ENCODE results near the gene SKAP2. TPM values are rescaled to one million over a fixed set of nuclear protein-coding genes. Genes with fewer than 3 reads are reported as not detected.

The SKAP2 gene
- polyA plus RNA-seq, 1 experiment, result 2.7 TPM

DNA sequence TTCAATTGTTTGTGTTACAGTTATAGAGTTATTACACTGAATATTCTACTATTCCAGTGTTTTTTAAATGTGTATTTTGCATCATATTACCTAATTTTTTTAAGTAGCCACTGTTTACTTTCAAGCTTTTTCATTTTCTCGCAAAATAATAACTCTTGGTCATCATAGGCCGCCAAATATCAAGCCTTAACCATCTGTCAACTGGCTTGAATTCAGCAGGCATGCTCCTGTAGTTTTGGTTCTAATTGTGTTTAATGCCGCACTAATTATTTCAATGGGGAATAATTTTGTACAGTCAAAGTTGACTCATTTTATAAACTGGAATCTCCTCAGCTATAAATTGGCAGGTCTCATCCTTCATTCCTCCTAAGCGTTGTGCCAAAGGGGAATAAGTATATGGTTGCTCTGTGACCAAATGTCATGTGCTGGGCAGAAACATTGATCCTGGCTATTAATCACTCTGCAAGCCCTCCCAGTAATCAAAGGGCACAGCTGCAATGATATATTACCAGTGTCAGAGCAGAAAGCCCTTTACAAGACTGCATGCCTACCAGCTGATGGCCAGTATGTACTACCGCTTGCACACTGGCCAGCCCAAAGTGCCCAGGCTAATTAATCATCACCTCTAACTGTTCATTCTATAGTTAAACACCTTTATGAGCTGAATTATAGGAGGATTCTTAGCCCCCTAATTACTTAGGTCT lies 74.8 kb downstream of the SKAP2 start:
- ChIA-PET CTCF (no interaction called here), POLR2A (no interaction called here)
- DNase-seq (ENCODE audit: low read depth), result no peak

GRCh38 chr7:26787701-26788100 lies 76.7 kb downstream of the SKAP2 start:
- ChIA-PET POLR2A (no interaction called here), CTCF (interaction anchor here (0.6 to 1.5 kb wide), 2 partner anchors 18 to 96 kb away, joined by 3 read pairs; no protein-coding TSS in a partner anchor)
- no peaks in the 10 kb centered on the region for H3K27me3 ChIP-seq (ENCODE audit: control insufficient read depth, insufficient read depth, low read length)
- no peak for TF ChIP-seq CTCF (IDR thresholded peaks at IDR 0.05; ENCODE audit: insufficient read depth, low read depth, low read length)
- no peak overlapping the region for H3K4me3 ChIP-seq (ENCODE audit: low read depth, low read length)
- no peaks in the 10 kb centered on the region for H3K36me3 ChIP-seq (ENCODE audit: control insufficient read depth, insufficient read depth, low read length)
- DNase-seq (ENCODE audit: low read depth), result no peak

More for the DNA sequence above, 74.8 kb downstream of the SKAP2 start:
- TF ChIP-seq CTCF (IDR thresholded peaks at IDR 0.05; ENCODE audit: insufficient read depth, low read depth, low read length), result no peak
- Histone ChIP-seq H3K36me3 (ENCODE audit: control insufficient read depth, insufficient read depth, low read length) (no peaks in the 10 kb centered on the region), H3K4me3 (ENCODE audit: low read depth, low read length) (no peak overlapping the region), H3K27me3 (ENCODE audit: control insufficient read depth, insufficient read depth, low read length) (no peaks in the 10 kb centered on the region)

DNA sequence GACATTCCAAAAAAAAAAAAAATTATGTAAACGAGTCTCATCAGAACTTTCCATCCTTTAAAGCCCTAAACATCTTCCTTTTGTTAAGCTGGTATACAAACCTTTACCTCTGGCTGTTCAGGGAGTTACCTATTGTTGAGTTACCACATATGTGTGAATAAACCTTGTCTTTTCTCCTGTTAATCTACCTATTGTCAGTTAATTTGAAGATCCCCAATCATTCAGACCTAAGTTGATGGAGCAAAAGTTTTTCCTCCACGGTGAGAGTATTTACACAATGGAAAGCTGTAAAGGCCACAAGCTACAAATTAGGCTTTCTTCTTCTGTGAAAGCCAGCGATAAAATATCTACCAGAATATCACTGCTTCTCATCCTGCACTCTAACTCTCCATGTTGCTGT lies 80.3 kb downstream of the SKAP2 start:
- ChIA-PET POLR2A (no interaction called here), CTCF (no interaction called here)
- H3K4me3 ChIP-seq (ENCODE audit: low read depth, low read length), result no peak overlapping the region
- no peak for TF ChIP-seq CTCF (IDR thresholded peaks at IDR 0.05; ENCODE audit: insufficient read depth, low read depth, low read length)
- H3K27me3 ChIP-seq (ENCODE audit: control insufficient read depth, insufficient read depth, low read length), result no peaks in the 10 kb centered on the region
- no peaks in the 10 kb centered on the region for H3K36me3 ChIP-seq (ENCODE audit: control insufficient read depth, insufficient read depth, low read length)
- no peak for DNase-seq (ENCODE audit: low read depth)

DNA sequence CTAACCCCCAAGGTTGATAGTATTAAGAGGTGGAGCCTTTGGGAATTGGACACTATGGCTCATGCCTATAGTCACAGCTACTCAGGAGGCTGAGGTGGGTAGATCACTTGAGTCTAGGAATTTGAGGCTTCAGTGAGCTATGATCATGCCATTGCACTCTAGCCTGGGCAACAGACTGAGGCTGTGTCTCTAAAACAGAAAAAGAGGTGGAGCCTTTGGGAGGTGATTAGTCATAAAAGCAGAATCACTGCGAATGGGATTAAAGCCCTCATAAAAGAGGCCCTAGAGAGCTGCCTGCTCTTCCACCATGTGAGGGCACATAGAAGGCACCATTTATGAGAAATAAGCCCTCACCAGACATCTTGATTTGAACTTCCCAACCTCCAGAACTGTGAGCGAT lies 81.9 kb downstream of the SKAP2 start:
- H3K4me3 ChIP-seq (ENCODE audit: low read depth, low read length), result no peak overlapping the region
- no peaks in the 10 kb centered on the region for H3K27me3 ChIP-seq (ENCODE audit: control insufficient read depth, insufficient read depth, low read length)
- ChIA-PET CTCF (no interaction called here), POLR2A (no interaction called here)
- DNase-seq (ENCODE audit: low read depth), result no peak
- TF ChIP-seq CTCF (IDR thresholded peaks at IDR 0.05; ENCODE audit: insufficient read depth, low read depth, low read length), result no peak
- no peaks in the 10 kb centered on the region for H3K36me3 ChIP-seq (ENCODE audit: control insufficient read depth, insufficient read depth, low read length)

GRCh38 chr7:26779978-26780595 lies 84.3 kb downstream of the SKAP2 start:
- Histone ChIP-seq H3K27me3 (ENCODE audit: control insufficient read depth, insufficient read depth, low read length) (no peaks in the 10 kb centered on the region), H3K4me3 (ENCODE audit: low read depth, low read length) (no peak overlapping the region), H3K36me3 (ENCODE audit: control insufficient read depth, insufficient read depth, low read length) (no peaks in the 10 kb centered on the region)
- POLR2A ChIA-PET, result no interaction called here
- TF ChIP-seq CTCF (IDR thresholded peaks at IDR 0.05; ENCODE audit: insufficient read depth, low read depth, low read length), result no peak
- CTCF ChIA-PET, result interaction anchor here (0.5 kb wide), 1 partner anchor 15 kb away, joined by 3 read pairs; no protein-coding TSS in a partner anchor
- DNase-seq (ENCODE audit: low read depth), result no peak
